Panc1 (cell line): ENCODE data around the gene CLDN5. TPM values are rescaled to one million over a fixed set of nuclear protein-coding genes. Genes with fewer than 3 reads are reported as not detected.

ENCODE experiments used
- ATAC-seq: fragments of 200-7000 bp; cut with Tn5 transposase; 2 replicates; pipeline ENCODE4 v1.9.1; 2020; ENCODE audit warnings: mild to moderate bottlenecking, moderate library complexity
- BruUV-seq: library from RNA; stranded (reverse); fragments of 400-500 nt; replicated peaks from 2 replicates; lab custom pipeline; 2021; lab: Mats Ljungman, UMichigan
- CTCF ChIA-PET: fragments of 300-600 bp; sonication (Branson Sonifier 250); formaldehyde crosslinking; loops from one replicate; lab custom pipeline; 2022; ENCODE audit warnings: antibody characterized with exemption; lab: Charles Lee
- POLR2A ChIA-PET: fragments of 300-600 bp; sonication (Branson Sonifier 250); formaldehyde crosslinking; loops from one replicate; lab custom pipeline; 2022; ENCODE audit warnings: antibody characterized with exemption; lab: Charles Lee
- DNase-seq: peaks from one replicate; pipeline ENCODE4 v3.0.0-alpha.2; 2010; ENCODE audit warnings: low read depth, low spot score
- H3K27ac ChIP-seq: 2 replicates; pipeline ENCODE4 v1.5.1; 2011; ENCODE audit warnings: mild to moderate bottlenecking, low read length, inconsistent platforms
- H3K27me3 ChIP-seq: fragments of 200-500 bp; sonication (Bioruptor generic); 2 replicates; pipeline ENCODE4 v1.6.0; 2014; ENCODE audit warnings: low read length, inconsistent platforms; ENCODE audit not compliant: control insufficient read depth, insufficient read depth
- H3K36me3 ChIP-seq: fragments of 200-500 bp; sonication (Bioruptor generic); 2 replicates; pipeline ENCODE4 v1.5.1; 2014; ENCODE audit warnings: inconsistent platforms, mild to moderate bottlenecking, low read length, moderate library complexity; ENCODE audit not compliant: control insufficient read depth, insufficient read depth
- H3K4me1 ChIP-seq: 2 replicates; pipeline ENCODE4 v1.5.1; 2011; ENCODE audit warnings: inconsistent platforms, mild to moderate bottlenecking, low read length, moderate library complexity; ENCODE audit not compliant: control insufficient read depth, insufficient read depth
- H3K4me3 ChIP-seq, 2 experiments: 2 replicates each; pipeline ENCODE4 v1.5.1; 2011 to 2012; ENCODE audit warnings: low read depth in 2 of 2, low read length in 2 of 2, mild to moderate bottlenecking in 2 of 2, inconsistent platforms in 1 of 2, moderate library complexity in 1 of 2
- H3K9me3 ChIP-seq: fragments of 200-500 bp; sonication (Bioruptor generic); 2 replicates; pipeline ENCODE4 v1.5.1; 2014; ENCODE audit warnings: low read depth, mild to moderate bottlenecking, inconsistent platforms, low read length, moderate library complexity; ENCODE audit not compliant: control insufficient read depth, insufficient read depth
- CTCF ChIP-seq: fragments of 450-650 bp; IDR thresholded peaks from 2 replicates; pipeline ENCODE4 v1.5.1; 2017; ENCODE audit warnings: mild to moderate bottlenecking
- POLR2AphosphoS5 ChIP-seq: IDR thresholded peaks from 2 replicates; pipeline ENCODE4 v1.6.1; 2012; ENCODE audit warnings: mild to moderate bottlenecking, low read depth, low read length, moderate library complexity
- REST ChIP-seq, 2 experiments: IDR thresholded peaks; 2 replicates each; pipeline ENCODE4 v1.6.1; 2011 to 2012; ENCODE audit warnings: low read depth in 2 of 2, control low read depth in 1 of 2, low read length in 1 of 2, mild to moderate bottlenecking in 1 of 2, moderate library complexity in 1 of 2; ENCODE audit not compliant: insufficient read depth in 1 of 2
- SIN3A ChIP-seq: IDR thresholded peaks from 2 replicates; pipeline ENCODE4 v1.6.1; 2012; ENCODE audit warnings: low read depth, mild to moderate bottlenecking, low read length, moderate library complexity, borderline replicate concordance; ENCODE audit not compliant: insufficient read depth
- TCF7L2 ChIP-seq: IDR thresholded peaks from 2 replicates; pipeline ENCODE4 v1.6.1; 2011; ENCODE audit warnings: mild to moderate bottlenecking, low read depth, low read length, inconsistent platforms
- in situ Hi-C: cut with HindIII; loops from 2 replicates; pipeline ENCODE4 v1.10.0; 2016; ENCODE audit warnings: low sequenced_read_pairs, low pct_unique_long_range_greater_than_20kb
- intact Hi-C: fragments of 100-400 bp; cut with micrococcal nuclease; formaldehyde crosslinking; loops from one replicate; pipeline ENCODE4 v1.10.0; 2022; ENCODE audit not compliant: unreplicated experiment
- total RNA-seq: library from RNA; stranded (reverse); gene quantifications from one replicate; pipeline ENCODE4 v1.2.1, GENCODE V29; 2021; ENCODE audit not compliant: unreplicated experiment

The CLDN5 gene
- total RNA-seq, 1 experiment from 2014 or later: 0.18 TPM

- CTCF ChIA-PET: no interaction called here
- in situ Hi-C loops (no loop called here), intact Hi-C loops (no loop called here)
- ATAC-seq: no peak
- DNase-seq: no peak
- Histone ChIP-seq H3K36me3 (no peaks in the 10 kb centered on the region), H3K9me3 (no peaks in the 10 kb centered on the region), H3K4me3 (no peak overlapping the region), H3K27me3 (no peaks in the 10 kb centered on the region), H3K27ac (no peak overlapping the region), H3K4me1 (no peaks in the 10 kb centered on the region)
- POLR2A ChIA-PET: no interaction called here
- no TSS peak for BruUV-seq
- TF ChIP-seq SIN3A (no peak), POLR2AphosphoS5 (no peak), TCF7L2 (no peak), REST (IDR thresholded peaks at IDR 0.05; ENCODE audit: insufficient read depth in 1 of 2, low read depth in 2 of 2, low read length in 1 of 2) (no peak), CTCF (no peak)
These were observed 32.8 kb upstream of the CLDN5 start for GRCh38 chr22:19556963-19557545.

GRCh38 chr22:19555651-19556050, 31.4 kb upstream of the CLDN5 start:
- Histone ChIP-seq H3K27me3 (no peaks in the 10 kb centered on the region), H3K27ac (no peak overlapping the region), H3K9me3 (no peaks in the 10 kb centered on the region), H3K4me1 (no peaks in the 10 kb centered on the region), H3K36me3 (no peaks in the 10 kb centered on the region), H3K4me3 (no peak overlapping the region)
- TF ChIP-seq CTCF (no peak), REST (IDR thresholded peaks at IDR 0.05; ENCODE audit: insufficient read depth in 1 of 2, low read depth in 2 of 2, low read length in 1 of 2) (no peak), POLR2AphosphoS5 (no peak), SIN3A (no peak), TCF7L2 (no peak)
- no peak for DNase-seq
- CTCF ChIA-PET: interaction anchor here (0.6 kb wide), 1 partner anchor 56 kb away, joined by 6 read pairs; no protein-coding TSS in a partner anchor
- POLR2A ChIA-PET: no interaction called here
- intact Hi-C loops (no loop called here), in situ Hi-C loops (no loop called here)
- no peak for ATAC-seq
- no TSS peak for BruUV-seq
